WERI-Rb-1 (cell line): Measurements from ENCODE around the gene PREX1.

Experiments
- DNase-seq: peaks from one replicate; pipeline ENCODE4 v3.0.0-alpha.2; 2020
- H3K27ac ChIP-seq: fragments of 250-450 bp; sonication (Bioruptor Pico); 2 replicates; pipeline ENCODE4 v1.5.1; 2020; ENCODE audit warnings: mild to moderate bottlenecking, moderate library complexity
- H3K27me3 ChIP-seq: fragments of 250-450 bp; sonication (Bioruptor Pico); 2 replicates; pipeline ENCODE4 v1.5.1; 2021; ENCODE audit warnings: mild to moderate bottlenecking, low read depth, moderate library complexity; ENCODE audit not compliant: insufficient read depth, severe bottlenecking
- H3K36me3 ChIP-seq: fragments of 250-450 bp; sonication (Bioruptor Pico); 2 replicates; pipeline ENCODE4 v1.5.1; 2020; ENCODE audit warnings: mild to moderate bottlenecking, moderate library complexity
- H3K4me3 ChIP-seq: 2 replicates; pipeline ENCODE4 v1.5.1; 2011; ENCODE audit warnings: low read depth, mild to moderate bottlenecking, control low read depth, low read length
- H3K9me3 ChIP-seq: fragments of 250-450 bp; sonication (Bioruptor Pico); 2 replicates; pipeline ENCODE4 v1.5.1; 2021; ENCODE audit warnings: mild to moderate bottlenecking, moderate library complexity; ENCODE audit not compliant: severe bottlenecking
- TF ChIP-seq, protein P1 (sequence below): IDR thresholded peaks from 2 replicates; pipeline ENCODE4 v1.5.1; 2011; ENCODE audit warnings: low read depth, mild to moderate bottlenecking, control low read depth, inconsistent platforms, low read length

PREX1 gene

GRCh38 chr20:48803176-48804053 lies 24.4 kb downstream of the PREX1 start:
- Histone ChIP-seq H3K27ac (no peak overlapping the region), H3K4me3 (no peak overlapping the region), H3K27me3 (no peaks in the 10 kb centered on the region), H3K36me3 (peaks cover 4% of the 10 kb centered on the region; the same call in 1 of the 2 replicates), H3K9me3 (no peaks in the 10 kb centered on the region)
- no peak for DNase-seq
- TF ChIP-seq, protein P1, sequence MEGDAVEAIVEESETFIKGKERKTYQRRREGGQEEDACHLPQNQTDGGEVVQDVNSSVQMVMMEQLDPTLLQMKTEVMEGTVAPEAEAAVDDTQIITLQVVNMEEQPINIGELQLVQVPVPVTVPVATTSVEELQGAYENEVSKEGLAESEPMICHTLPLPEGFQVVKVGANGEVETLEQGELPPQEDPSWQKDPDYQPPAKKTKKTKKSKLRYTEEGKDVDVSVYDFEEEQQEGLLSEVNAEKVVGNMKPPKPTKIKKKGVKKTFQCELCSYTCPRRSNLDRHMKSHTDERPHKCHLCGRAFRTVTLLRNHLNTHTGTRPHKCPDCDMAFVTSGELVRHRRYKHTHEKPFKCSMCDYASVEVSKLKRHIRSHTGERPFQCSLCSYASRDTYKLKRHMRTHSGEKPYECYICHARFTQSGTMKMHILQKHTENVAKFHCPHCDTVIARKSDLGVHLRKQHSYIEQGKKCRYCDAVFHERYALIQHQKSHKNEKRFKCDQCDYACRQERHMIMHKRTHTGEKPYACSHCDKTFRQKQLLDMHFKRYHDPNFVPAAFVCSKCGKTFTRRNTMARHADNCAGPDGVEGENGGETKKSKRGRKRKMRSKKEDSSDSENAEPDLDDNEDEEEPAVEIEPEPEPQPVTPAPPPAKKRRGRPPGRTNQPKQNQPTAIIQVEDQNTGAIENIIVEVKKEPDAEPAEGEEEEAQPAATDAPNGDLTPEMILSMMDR: no peak

- TF ChIP-seq, protein P1: no peak
- no peaks in the 10 kb centered on the region for H3K27me3 ChIP-seq
- no peak overlapping the region for H3K27ac ChIP-seq
- DNase-seq: no peak
- H3K36me3 ChIP-seq: peaks cover 4% of the 10 kb centered on the region
- no peak overlapping the region for H3K4me3 ChIP-seq
- no peaks in the 10 kb centered on the region for H3K9me3 ChIP-seq
Observed at GRCh38 chr20:48802647-48803046, 25.2 kb downstream of the PREX1 start.

GRCh38 chr20:48802216-48802615 lies 25.6 kb downstream of the PREX1 start:
- H3K27ac ChIP-seq: no peak overlapping the region
- TF ChIP-seq, protein P1: no peak
- DNase-seq: no peak
- no peaks in the 10 kb centered on the region for H3K27me3 ChIP-seq
- H3K9me3 ChIP-seq: no peaks in the 10 kb centered on the region
- no peak overlapping the region for H3K4me3 ChIP-seq
- H3K36me3 ChIP-seq: peaks cover 4% of the 10 kb centered on the region

- Histone ChIP-seq H3K4me3 (no peak overlapping the region), H3K36me3 (no peaks in the 10 kb centered on the region; the same call in none of the 2 replicates), H3K27ac (no peak overlapping the region), H3K27me3 (no peaks in the 10 kb centered on the region), H3K9me3 (no peaks in the 10 kb centered on the region)
- TF ChIP-seq, protein P1: no peak
- no peak for DNase-seq
Observed at GRCh38 chr20:48801197-48801596, 26.6 kb downstream of the PREX1 start.

DNA sequence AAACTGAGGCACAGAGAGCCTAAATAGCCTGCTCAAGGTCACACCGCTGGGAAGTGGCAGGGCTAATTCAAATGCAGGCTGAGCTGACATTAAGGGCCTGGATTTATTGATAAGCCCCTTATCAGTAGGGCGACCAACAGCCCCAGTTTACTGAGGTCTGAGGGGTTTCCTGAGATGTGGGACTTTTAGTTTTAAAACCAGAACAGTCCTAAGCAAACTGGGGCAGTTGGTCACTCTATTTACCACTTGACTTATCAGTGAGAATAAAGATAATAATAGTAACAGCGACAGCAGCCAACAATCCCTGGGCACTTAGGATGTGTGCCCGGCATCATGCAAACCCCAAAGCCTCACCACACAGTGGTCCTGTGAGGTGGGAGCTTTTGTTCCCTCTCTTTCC lies 27.6 kb downstream of the PREX1 start:
- Histone ChIP-seq H3K9me3 (no peaks in the 10 kb centered on the region), H3K27ac (no peak overlapping the region), H3K4me3 (no peak overlapping the region), H3K36me3 (no peaks in the 10 kb centered on the region; the same call in none of the 2 replicates), H3K27me3 (no peaks in the 10 kb centered on the region)
- DNase-seq: no peak
- TF ChIP-seq, protein P1: no peak
